ENCODE measurements around the gene ZFAND5.

Gene ZFAND5

GRCh38 chr9:72364679-72365524 is at the start of gene ZFAND5:
Gene ZFAND5 (minus strand): TSS chr9:72365208. CDS start chr9:72360778, 4,430 bp downstream.
- peak; percentile 90 to 92 for DNase-seq (ENCODE audit: low read depth in 2 of 2)

- DNase-seq (ENCODE audit: low read depth in 2 of 2): no peak
Observed at GRCh38 chr9:72412483-72413040, 47.6 kb upstream of the ZFAND5 start.

- DNase-seq (ENCODE audit: low read depth in 2 of 2): no peak
Observed at GRCh38 chr9:72410214-72410613, 45.2 kb upstream of the ZFAND5 start.

- DNase-seq (ENCODE audit: low read depth in 2 of 2): no peak
Observed at GRCh38 chr9:72407114-72407513, 42.1 kb upstream of the ZFAND5 start.

GRCh38 chr9:72402744-72403143 is 37.7 kb upstream of the ZFAND5 start:
- DNase-seq (ENCODE audit: low read depth in 2 of 2): no peak

GRCh38 chr9:72401396-72401795 is 36.4 kb upstream of the ZFAND5 start:
- DNase-seq (ENCODE audit: low read depth in 2 of 2): no peak

- DNase-seq (ENCODE audit: low read depth in 2 of 2): no peak
Observed at GRCh38 chr9:72400866-72401265, 35.9 kb upstream of the ZFAND5 start.

GRCh38 chr9:72399391-72399790 is 34.4 kb upstream of the ZFAND5 start:
- no peak for DNase-seq (ENCODE audit: low read depth in 2 of 2)

- DNase-seq (ENCODE audit: low read depth in 2 of 2): no peak
Observed at GRCh38 chr9:72396247-72397091, 31.5 kb upstream of the ZFAND5 start.

- DNase-seq (ENCODE audit: low read depth in 2 of 2): no peak
Observed at GRCh38 chr9:72394066-72394465, 29.1 kb upstream of the ZFAND5 start.

GRCh38 chr9:72390907-72391306 is 25.9 kb upstream of the ZFAND5 start:
- DNase-seq (ENCODE audit: low read depth in 2 of 2): no peak

- DNase-seq (ENCODE audit: low read depth in 2 of 2): no peak
Observed at GRCh38 chr9:72386186-72386585, 21.2 kb upstream of the ZFAND5 start.

GRCh38 chr9:72384710-72385485 is 19.9 kb upstream of the ZFAND5 start:
- DNase-seq (ENCODE audit: low read depth in 2 of 2): no peak

GRCh38 chr9:72383978-72384709 is 19.1 kb upstream of the ZFAND5 start:
- no peak for DNase-seq (ENCODE audit: low read depth in 2 of 2)

GRCh38 chr9:72382405-72382804 is 17.4 kb upstream of the ZFAND5 start:
- no peak for DNase-seq (ENCODE audit: low read depth in 2 of 2)

- no peak for DNase-seq (ENCODE audit: low read depth in 2 of 2)
Observed at GRCh38 chr9:72377041-72377440, 12.0 kb upstream of the ZFAND5 start.

GRCh38 chr9:72371151-72371550 is 6.1 kb upstream of the ZFAND5 start:
- no peak for DNase-seq (ENCODE audit: low read depth in 2 of 2)

GRCh38 chr9:72365525-72366256 is 683 bp upstream of the ZFAND5 start:
- peak; percentile 21 to 42 for DNase-seq (ENCODE audit: low read depth in 2 of 2)

- peak; percentile 49 for DNase-seq (ENCODE audit: low read depth in 2 of 2)
Observed at GRCh38 chr9:72363908-72364678, 915 bp downstream of the ZFAND5 start.
